Measurements from ENCODE around the gene NUP160. TPM values are rescaled to one million over a fixed set of nuclear protein-coding genes. Genes with fewer than 3 reads are reported as not detected.

NUP160 gene
- total RNA-seq, 1 donor from 2014 or later, result 88.2 TPM

DNA sequence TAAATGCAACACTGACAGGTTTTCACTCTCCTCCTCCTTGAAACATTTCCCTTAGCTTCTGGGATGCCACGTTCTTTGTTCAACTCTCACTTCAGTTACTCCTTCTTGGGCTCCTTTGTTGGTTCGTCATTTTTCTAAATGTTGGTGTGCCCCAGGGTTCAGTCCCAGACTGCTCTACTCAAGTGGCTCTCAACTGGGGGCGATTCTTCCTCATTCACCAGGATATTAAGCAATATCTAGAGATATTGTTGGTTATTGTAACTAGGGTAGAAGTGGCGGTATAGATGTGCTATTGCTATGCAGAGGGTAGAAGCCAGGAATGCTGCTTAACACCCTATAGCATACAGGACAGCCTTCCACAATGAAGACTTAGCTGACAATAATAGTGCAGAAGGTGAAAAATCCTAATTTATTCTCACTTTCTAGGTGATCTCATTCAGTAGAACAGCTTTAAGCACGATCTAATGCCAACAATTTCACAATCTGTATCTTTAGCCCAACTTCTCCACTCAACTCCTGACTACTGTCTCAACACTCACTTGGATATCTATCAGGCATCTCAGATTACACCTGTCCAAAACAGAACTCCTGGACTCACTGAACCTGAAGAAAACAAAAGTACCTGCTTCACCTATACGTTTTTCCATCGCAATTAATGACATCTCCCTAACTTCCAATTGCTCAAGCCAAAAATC is 4.6 kb downstream of the NUP160 start:
- Histone ChIP-seq H3K27me3 (no peaks in the 10 kb centered on the region), H3K9me3 (ENCODE audit: low read depth) (no peaks in the 10 kb centered on the region), H3K79me2 (ENCODE audit: low read depth) (peaks cover 69% of the 10 kb centered on the region), H3K4me1 (peaks cover 11% of the 10 kb centered on the region), H3K9ac (no peak overlapping the region), H2AFZ (replicated peaks) (no peak overlapping the region), H4K20me1 (ENCODE audit: low read depth) (peaks cover 32% of the 10 kb centered on the region), H3F3A (ENCODE audit: low read depth) (peaks cover 10% of the 10 kb centered on the region), H3K4me2 (no peak overlapping the region), H3K36me3 (peaks cover 16% of the 10 kb centered on the region), H3K4me3 (no peak overlapping the region), H3K27ac (no peak overlapping the region)
- H3K27ac Mint-ChIP-seq, result no peak overlapping the region
- no peak overlapping the region for H3K4me3 Mint-ChIP-seq
- H3K36me3 Mint-ChIP-seq, result peaks cover 11% of the 10 kb centered on the region
- no peak for TF ChIP-seq EZH2phosphoT487 (IDR thresholded peaks at IDR 0.05)
- no peak for TF ChIP-seq EZH2 (IDR thresholded peaks at IDR 0.05)
- TF ChIP-seq, protein P1, sequence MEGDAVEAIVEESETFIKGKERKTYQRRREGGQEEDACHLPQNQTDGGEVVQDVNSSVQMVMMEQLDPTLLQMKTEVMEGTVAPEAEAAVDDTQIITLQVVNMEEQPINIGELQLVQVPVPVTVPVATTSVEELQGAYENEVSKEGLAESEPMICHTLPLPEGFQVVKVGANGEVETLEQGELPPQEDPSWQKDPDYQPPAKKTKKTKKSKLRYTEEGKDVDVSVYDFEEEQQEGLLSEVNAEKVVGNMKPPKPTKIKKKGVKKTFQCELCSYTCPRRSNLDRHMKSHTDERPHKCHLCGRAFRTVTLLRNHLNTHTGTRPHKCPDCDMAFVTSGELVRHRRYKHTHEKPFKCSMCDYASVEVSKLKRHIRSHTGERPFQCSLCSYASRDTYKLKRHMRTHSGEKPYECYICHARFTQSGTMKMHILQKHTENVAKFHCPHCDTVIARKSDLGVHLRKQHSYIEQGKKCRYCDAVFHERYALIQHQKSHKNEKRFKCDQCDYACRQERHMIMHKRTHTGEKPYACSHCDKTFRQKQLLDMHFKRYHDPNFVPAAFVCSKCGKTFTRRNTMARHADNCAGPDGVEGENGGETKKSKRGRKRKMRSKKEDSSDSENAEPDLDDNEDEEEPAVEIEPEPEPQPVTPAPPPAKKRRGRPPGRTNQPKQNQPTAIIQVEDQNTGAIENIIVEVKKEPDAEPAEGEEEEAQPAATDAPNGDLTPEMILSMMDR (IDR thresholded peaks at IDR 0.05), result no peak
- DNase-seq (ENCODE audit: low spot score), result no peak
- peaks cover 10% of the 10 kb centered on the region for H3K4me1 Mint-ChIP-seq
- no peaks in the 10 kb centered on the region for H3K9me3 Mint-ChIP-seq
- no peaks in the 10 kb centered on the region for H3K27me3 Mint-ChIP-seq (ENCODE audit: insufficient read depth, low read depth)

DNA sequence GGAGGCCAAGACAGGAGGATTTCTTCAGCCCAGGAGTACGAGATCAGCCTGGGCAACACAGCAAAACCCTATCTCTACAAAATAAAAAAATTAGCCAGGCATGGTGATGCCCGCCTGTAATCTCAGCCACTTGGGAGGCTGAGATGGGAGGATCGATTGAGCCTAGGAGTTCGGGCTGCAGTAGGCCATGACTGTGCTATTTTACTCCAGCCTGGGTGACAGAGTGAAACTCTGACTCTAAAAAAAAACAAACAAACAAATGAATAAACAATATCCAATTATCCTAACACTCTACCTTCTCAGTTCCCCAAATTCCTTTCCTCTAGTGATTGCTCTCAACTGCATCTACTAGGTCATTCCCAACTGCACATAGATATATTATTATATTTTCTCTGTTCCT is 5.4 kb downstream of the NUP160 start:
- no peak overlapping the region for H2AFZ ChIP-seq (replicated peaks)

DNA sequence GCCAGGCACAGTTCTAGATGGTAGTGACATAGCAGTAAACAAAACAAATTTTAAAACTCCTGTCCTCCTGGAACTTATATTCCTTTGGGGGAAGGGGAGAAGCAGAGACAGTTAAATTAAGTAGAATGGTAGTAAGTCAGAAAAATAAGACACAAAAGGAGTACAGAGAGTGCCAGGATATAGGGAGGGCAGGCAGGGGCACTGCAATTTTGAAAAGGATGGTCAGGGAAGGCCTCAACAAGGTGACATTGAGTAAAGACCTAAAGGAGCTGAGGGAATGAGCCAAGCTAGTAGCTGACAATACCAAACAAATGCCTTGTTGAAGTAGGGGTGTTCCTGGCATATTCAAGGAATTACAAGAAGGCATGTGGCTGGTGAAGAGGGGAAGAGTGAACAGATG is 10.2 kb downstream of the NUP160 start:
- Histone ChIP-seq H3K4me1 (no peaks in the 10 kb centered on the region), H3K27me3 (no peaks in the 10 kb centered on the region), H3K4me2 (no peak overlapping the region), H3K79me2 (ENCODE audit: low read depth) (peaks cover 28% of the 10 kb centered on the region), H3F3A (ENCODE audit: low read depth) (peaks cover 3% of the 10 kb centered on the region), H4K20me1 (ENCODE audit: low read depth) (peaks cover 19% of the 10 kb centered on the region), H3K4me3 (no peak overlapping the region), H2AFZ (replicated peaks) (no peak overlapping the region), H3K9ac (no peak overlapping the region), H3K9me3 (ENCODE audit: low read depth) (no peaks in the 10 kb centered on the region), H3K27ac (no peak overlapping the region), H3K36me3 (peaks cover 22% of the 10 kb centered on the region)
- H3K9me3 Mint-ChIP-seq, result no peaks in the 10 kb centered on the region
- no peak overlapping the region for H3K27ac Mint-ChIP-seq
- H3K36me3 Mint-ChIP-seq, result peaks cover 24% of the 10 kb centered on the region
- no peaks in the 10 kb centered on the region for H3K27me3 Mint-ChIP-seq (ENCODE audit: insufficient read depth, low read depth)
- no peak for DNase-seq (ENCODE audit: low spot score)
- H3K4me1 Mint-ChIP-seq, result no peaks in the 10 kb centered on the region
- H3K4me3 Mint-ChIP-seq, result no peak overlapping the region
- TF ChIP-seq EZH2phosphoT487 (IDR thresholded peaks at IDR 0.05) (no peak), EZH2 (IDR thresholded peaks at IDR 0.05) (no peak)
- TF ChIP-seq, protein P1 (IDR thresholded peaks at IDR 0.05), result no peak

More for the DNA sequence above, 5.4 kb downstream of the NUP160 start:
- no peaks in the 10 kb centered on the region for H3K27me3 ChIP-seq
- H3K9me3 ChIP-seq (ENCODE audit: low read depth), result no peaks in the 10 kb centered on the region
- H3K4me1 ChIP-seq, result peaks cover 11% of the 10 kb centered on the region
- peaks cover 66% of the 10 kb centered on the region for H3K79me2 ChIP-seq (ENCODE audit: low read depth)
- peaks cover 32% of the 10 kb centered on the region for H4K20me1 ChIP-seq (ENCODE audit: low read depth)
- H3K4me3 Mint-ChIP-seq, result no peak overlapping the region
- no peaks in the 10 kb centered on the region for H3K9me3 Mint-ChIP-seq
- DNase-seq (ENCODE audit: low spot score), result no peak
- peaks cover 10% of the 10 kb centered on the region for H3K4me1 Mint-ChIP-seq
- TF ChIP-seq EZH2phosphoT487 (IDR thresholded peaks at IDR 0.05) (no peak), EZH2 (IDR thresholded peaks at IDR 0.05) (no peak)
- TF ChIP-seq, protein P1 (IDR thresholded peaks at IDR 0.05), result no peak
- peaks cover 5% of the 10 kb centered on the region for H3F3A ChIP-seq (ENCODE audit: low read depth)
- H3K36me3 Mint-ChIP-seq, result peaks cover 17% of the 10 kb centered on the region
- no peak overlapping the region for H3K27ac ChIP-seq
- H3K4me2 ChIP-seq, result no peak overlapping the region
- H3K27me3 Mint-ChIP-seq (ENCODE audit: insufficient read depth, low read depth), result no peaks in the 10 kb centered on the region
- no peak overlapping the region for H3K9ac ChIP-seq
- no peak overlapping the region for H3K4me3 ChIP-seq
- peaks cover 16% of the 10 kb centered on the region for H3K36me3 ChIP-seq
- H3K27ac Mint-ChIP-seq, result no peak overlapping the region
